GM21576 (cell line): ENCODE data around the gene KDM2B.

Source experiments
- ATAC-seq: cut with Tn5 transposase; IDR thresholded peaks from one replicate; pipeline ENCODE4 v1.9.1; 2021; ENCODE audit warnings: mild to moderate bottlenecking, moderate library complexity; ENCODE audit not compliant: unreplicated experiment

KDM2B gene

GRCh38 chr12:121568518-121568917 is 12.3 kb downstream of the KDM2B start:
- no peak for ATAC-seq

- no peak for ATAC-seq
Measured at GRCh38 chr12:121565076-121565475, 15.7 kb downstream of the KDM2B start.

- no peak for ATAC-seq
Measured at GRCh38 chr12:121562488-121562887, 18.3 kb downstream of the KDM2B start.

- ATAC-seq: no peak
Measured at GRCh38 chr12:121561009-121561395, 19.8 kb downstream of the KDM2B start.

- no peak for ATAC-seq
Measured at GRCh38 chr12:121560392-121561008, 20.3 kb downstream of the KDM2B start.

- ATAC-seq: no peak
Measured at GRCh38 chr12:121558956-121559355, 21.9 kb downstream of the KDM2B start.

GRCh38 chr12:121550974-121551634 is 29.7 kb downstream of the KDM2B start:
- no peak for ATAC-seq

- ATAC-seq: no peak
Measured at GRCh38 chr12:121549075-121549474, 31.7 kb downstream of the KDM2B start.

GRCh38 chr12:121545480-121545879 is 35.3 kb downstream of the KDM2B start:
- no peak for ATAC-seq

GRCh38 chr12:121543786-121544185 is 37.0 kb downstream of the KDM2B start:
- ATAC-seq: no peak

- ATAC-seq: no peak
Measured at GRCh38 chr12:121539908-121540307, 40.9 kb downstream of the KDM2B start.

- ATAC-seq: no peak
Measured at GRCh38 chr12:121538699-121539061, 42.1 kb downstream of the KDM2B start.

GRCh38 chr12:121537814-121538698 is 42.8 kb downstream of the KDM2B start:
- peak; percentile 8 for ATAC-seq

- ATAC-seq: peak; percentile 61
Measured at GRCh38 chr12:121536899-121537813, 43.7 kb downstream of the KDM2B start.

GRCh38 chr12:121536054-121536898 is 44.5 kb downstream of the KDM2B start:
- ATAC-seq: peak; percentile 55

GRCh38 chr12:121535150-121536053 is 45.4 kb downstream of the KDM2B start:
- ATAC-seq: no peak

GRCh38 chr12:121534495-121535148 is 46.2 kb downstream of the KDM2B start:
- no peak for ATAC-seq

GRCh38 chr12:121533394-121534090 is 47.3 kb downstream of the KDM2B start:
- no peak for ATAC-seq
